GM12801 (cell line): ENCODE measurements around the gene RPTOR.

ENCODE experiments used
- TF ChIP-seq, protein P1 (sequence below): IDR thresholded peaks from one replicate; pipeline ENCODE4 v1.5.1; 2011; ENCODE audit warnings: control low read depth; ENCODE audit not compliant: insufficient read length; ENCODE audit errors: extremely low read depth

The RPTOR gene

GRCh38 chr17:80544655-80545498 lies at the start of gene RPTOR:
Gene RPTOR, plus strand, starts transcription at chr17:80544838. Its CDS starts 792 bp downstream, at chr17:80545630.
- TF ChIP-seq, protein P1, sequence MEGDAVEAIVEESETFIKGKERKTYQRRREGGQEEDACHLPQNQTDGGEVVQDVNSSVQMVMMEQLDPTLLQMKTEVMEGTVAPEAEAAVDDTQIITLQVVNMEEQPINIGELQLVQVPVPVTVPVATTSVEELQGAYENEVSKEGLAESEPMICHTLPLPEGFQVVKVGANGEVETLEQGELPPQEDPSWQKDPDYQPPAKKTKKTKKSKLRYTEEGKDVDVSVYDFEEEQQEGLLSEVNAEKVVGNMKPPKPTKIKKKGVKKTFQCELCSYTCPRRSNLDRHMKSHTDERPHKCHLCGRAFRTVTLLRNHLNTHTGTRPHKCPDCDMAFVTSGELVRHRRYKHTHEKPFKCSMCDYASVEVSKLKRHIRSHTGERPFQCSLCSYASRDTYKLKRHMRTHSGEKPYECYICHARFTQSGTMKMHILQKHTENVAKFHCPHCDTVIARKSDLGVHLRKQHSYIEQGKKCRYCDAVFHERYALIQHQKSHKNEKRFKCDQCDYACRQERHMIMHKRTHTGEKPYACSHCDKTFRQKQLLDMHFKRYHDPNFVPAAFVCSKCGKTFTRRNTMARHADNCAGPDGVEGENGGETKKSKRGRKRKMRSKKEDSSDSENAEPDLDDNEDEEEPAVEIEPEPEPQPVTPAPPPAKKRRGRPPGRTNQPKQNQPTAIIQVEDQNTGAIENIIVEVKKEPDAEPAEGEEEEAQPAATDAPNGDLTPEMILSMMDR = no peak

- TF ChIP-seq, protein P1 = no peak
Observed at GRCh38 chr17:80497726-80498241, 46.9 kb upstream of the RPTOR start.

DNA sequence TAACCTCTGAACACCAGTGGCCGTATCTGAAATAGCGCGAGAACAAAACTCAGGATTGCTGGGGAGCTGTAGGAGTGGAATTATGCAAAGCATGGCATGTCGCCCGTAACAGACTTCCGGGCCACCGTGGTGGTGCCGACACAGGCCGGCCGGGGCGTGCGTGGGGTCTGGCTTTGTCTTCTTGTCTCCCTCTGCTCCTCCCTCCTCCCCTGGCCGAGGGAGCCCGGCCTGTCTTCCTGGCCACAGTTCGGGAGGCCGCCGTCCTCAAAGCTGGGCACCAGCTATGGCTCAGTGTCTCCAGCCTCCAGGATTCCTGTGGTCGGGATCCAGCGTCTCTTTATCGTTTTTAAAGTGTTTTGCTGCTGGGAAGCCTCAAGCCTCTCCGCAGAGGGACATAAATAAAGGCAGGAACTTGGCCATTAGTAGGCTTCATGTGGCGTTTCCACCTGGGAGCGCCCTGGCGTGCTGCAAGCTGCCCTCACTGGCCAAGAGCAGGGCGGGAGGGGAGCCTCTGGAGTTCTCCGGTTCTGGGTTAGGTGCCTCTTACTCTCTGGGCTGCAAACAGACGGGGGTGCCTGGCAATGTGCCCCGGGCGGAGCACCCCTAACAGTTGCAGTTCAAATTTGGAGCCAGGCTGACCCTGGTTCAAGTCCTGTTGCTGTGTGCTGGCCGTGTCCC lies 46.3 kb upstream of the RPTOR start:
- TF ChIP-seq, protein P1 = no peak

DNA sequence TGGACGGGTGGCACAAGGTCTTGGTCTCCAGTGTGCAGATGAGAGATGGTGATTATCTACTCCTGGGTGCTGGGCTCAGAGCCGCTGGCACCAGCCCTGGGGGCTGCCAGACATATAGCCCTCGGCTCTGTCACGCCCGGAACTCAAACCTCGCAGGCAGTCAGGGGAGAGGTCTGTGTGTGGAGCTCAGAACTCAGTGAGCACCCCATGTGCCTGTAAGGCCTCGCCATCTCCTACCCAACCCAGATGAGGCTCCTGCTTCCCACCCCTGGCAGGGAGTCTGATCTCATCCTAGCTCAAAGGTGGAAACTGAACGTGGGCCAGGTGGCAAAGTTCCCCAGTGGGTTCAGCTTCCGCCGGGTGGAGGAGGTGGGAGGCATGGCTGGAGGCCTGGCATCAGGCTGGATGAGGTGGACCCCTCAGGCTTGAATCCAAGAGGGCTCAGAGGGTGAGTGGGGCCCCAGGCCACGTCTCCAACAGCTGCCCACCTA lies 45.7 kb upstream of the RPTOR start:
- TF ChIP-seq, protein P1 = no peak

DNA sequence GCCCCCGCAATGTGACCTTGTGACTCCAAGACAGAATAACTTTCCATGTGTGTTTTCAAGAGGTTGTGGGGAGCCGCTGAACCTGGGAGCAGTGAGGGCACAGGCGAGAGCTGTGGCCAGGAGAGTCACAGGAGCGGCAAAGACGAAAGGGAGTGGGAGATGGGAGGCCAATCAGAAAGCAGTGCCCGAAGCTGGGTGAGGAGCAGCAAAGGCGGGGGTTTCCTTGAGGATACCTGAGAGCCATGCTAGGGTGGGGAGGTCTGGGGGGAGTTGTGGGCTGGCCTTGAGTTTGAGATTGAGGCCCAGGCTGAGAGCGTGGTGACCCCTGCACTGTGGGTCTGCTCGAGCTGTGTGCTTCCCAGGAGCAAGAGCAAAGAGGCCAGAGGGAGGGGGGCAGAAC lies 45.1 kb upstream of the RPTOR start:
- TF ChIP-seq, protein P1 = no peak

- TF ChIP-seq, protein P1 = no peak
Observed at GRCh38 chr17:80499961-80500665, 44.5 kb upstream of the RPTOR start.
